ENCODE data around the gene CCDC38.

GRCh38 chr12:95836185-95836609 lies 106.2 kb downstream of the CCDC38 start:
- TF ChIP-seq CTCF (IDR thresholded peaks at IDR 0.05) (no peak), POLR2A (IDR thresholded peaks at IDR 0.05) (no peak)

Data from heart left ventricle (tissue), 13 donors.